ENCODE data around the gene TEDC1. TPM values are rescaled to one million over a fixed set of nuclear protein-coding genes. Genes with fewer than 3 reads are reported as not detected.
A peak's percentile ranks its signal among the peaks of the same experiment; 100 is the strongest.

TEDC1 gene
- total RNA-seq, 1 donor from 2014 or later, result 43.3 TPM

DNA sequence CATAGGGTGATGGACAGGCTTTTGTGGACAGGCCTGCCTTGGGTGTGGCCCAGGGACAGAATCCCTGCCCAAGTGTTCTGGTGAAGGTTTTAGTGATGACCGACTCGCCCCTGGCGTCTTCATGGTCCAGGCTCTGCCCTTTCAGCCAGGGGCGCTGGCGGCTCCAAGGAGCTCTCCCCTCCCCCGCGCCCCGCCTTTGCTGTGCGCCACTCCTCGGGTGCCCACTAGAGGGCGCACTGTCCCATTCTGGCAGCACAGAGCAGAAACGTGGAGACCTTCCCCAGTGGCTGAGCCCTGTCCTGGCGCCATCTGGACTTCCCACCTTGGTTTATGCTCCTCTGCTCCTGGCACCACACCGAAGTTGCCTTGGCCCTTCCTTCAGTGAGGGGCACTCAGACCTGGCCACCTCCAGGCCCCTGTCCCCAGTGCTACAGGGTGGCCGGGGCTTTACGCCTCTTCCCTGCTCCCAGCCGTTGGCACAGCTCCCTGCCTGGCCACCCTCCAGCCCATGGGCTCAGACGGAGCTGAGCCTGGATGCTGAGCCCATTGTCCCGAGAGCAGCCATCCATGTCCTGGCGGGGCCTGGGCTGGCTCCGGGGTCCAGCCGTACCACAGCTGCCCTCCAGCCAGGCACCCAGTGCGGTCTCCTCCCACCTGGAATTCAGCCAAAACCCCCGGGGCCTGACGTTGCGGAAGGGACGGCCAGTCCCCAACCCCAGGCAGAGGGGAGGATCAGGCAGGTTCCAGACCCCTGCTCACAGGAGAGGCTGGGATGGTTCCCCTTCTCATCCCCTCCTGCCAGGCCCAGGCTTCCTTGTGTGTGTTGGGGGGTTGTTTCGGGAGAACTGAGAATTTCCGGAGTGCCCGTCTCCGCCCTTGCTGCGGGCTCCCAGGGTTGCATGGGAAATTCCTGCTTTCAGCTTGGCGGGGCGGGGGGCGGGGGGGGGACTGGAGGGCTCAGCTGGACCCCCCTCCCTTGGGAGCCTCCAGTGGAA lies 9.9 kb upstream of the TEDC1 start:
- peak; percentile 97 for DNase-seq
- intact Hi-C loops (cut with micrococcal nuclease), result loop anchor here (2.0 kb wide), 1 partner anchor 110 kb away; no protein-coding TSS in a partner anchor
- H3K36me3 Mint-ChIP-seq (ENCODE audit: low read depth), result peaks cover 5% of the 10 kb centered on the region
- H3K27me3 Mint-ChIP-seq, result peaks cover 22% of the 10 kb centered on the region
- H3K4me3 Mint-ChIP-seq, result peak overlapping the region; percentile 78
- peaks cover 4% of the 10 kb centered on the region for H3K9me3 Mint-ChIP-seq
- H3K27ac Mint-ChIP-seq, result peak overlapping the region; percentile 99
- H3K4me1 Mint-ChIP-seq, result peaks cover 37% of the 10 kb centered on the region

GRCh38 chr14:105481886-105482457 lies 9.1 kb upstream of the TEDC1 start:
- DNase-seq, result peak; percentile 98
- peak overlapping the region; percentile 80 for H3K4me3 Mint-ChIP-seq
- peaks cover 5% of the 10 kb centered on the region for H3K36me3 Mint-ChIP-seq (ENCODE audit: low read depth)
- intact Hi-C loops (cut with micrococcal nuclease), result loop anchor here (1.0 to 2.0 kb wide), 3 partner anchors 8 to 111 kb away; no protein-coding TSS in a partner anchor
- H3K4me1 Mint-ChIP-seq, result peaks cover 37% of the 10 kb centered on the region
- peaks cover 4% of the 10 kb centered on the region for H3K9me3 Mint-ChIP-seq
- H3K27ac Mint-ChIP-seq, result peak overlapping the region; percentile 99
- peaks cover 18% of the 10 kb centered on the region for H3K27me3 Mint-ChIP-seq

DNA sequence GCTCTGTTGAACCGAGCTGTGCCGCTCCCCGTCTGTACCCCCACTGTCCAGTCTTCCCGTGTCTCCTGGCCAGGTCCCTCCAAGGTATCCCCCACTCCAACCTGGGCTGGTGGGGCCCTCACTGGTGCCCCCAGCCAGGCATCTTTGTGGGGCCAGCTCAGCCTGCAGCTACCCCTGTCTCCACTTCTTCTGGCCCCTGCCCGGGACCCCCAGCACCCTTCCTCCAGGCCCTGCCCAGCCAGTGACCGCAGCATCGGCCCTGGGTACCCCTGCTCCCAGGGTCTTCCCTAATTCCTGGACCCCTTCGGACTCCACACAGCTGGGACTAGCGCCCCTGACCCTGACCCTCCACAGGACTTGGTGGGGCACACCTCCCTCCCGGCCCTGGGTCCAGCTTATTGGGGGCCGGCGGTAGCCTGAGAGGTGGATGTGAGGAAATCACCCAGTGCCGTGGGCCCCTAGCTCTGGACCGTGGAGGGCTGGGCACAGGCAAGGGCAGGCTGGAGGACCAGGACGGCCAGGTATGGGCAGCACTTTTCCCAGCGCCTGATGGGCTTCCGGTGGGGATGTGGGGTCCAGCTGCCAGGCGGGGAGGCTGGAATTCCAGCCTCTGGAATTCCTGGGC lies 8.4 kb upstream of the TEDC1 start:
- DNase-seq, result no peak
- H3K27me3 Mint-ChIP-seq, result peaks cover 12% of the 10 kb centered on the region
- H3K4me3 Mint-ChIP-seq, result peak overlapping the region; percentile 80
- H3K9me3 Mint-ChIP-seq, result no peaks in the 10 kb centered on the region
- intact Hi-C loops (cut with micrococcal nuclease), result loop anchor here (1.0 to 2.0 kb wide), 2 partner anchors 8 to 72 kb away; no protein-coding TSS in a partner anchor
- peaks cover 32% of the 10 kb centered on the region for H3K4me1 Mint-ChIP-seq
- H3K27ac Mint-ChIP-seq, result peak overlapping the region; percentile 99
- H3K36me3 Mint-ChIP-seq (ENCODE audit: low read depth), result peaks cover 3% of the 10 kb centered on the region

GRCh38 chr14:105483300-105484068 lies 7.6 kb upstream of the TEDC1 start:
- Mint-ChIP-seq H3K27me3 (peaks cover 11% of the 10 kb centered on the region), H3K4me1 (peaks cover 36% of the 10 kb centered on the region), H3K4me3 (no peak overlapping the region), H3K36me3 (ENCODE audit: low read depth) (peaks cover 3% of the 10 kb centered on the region), H3K27ac (peak overlapping the region; percentile 99), H3K9me3 (no peaks in the 10 kb centered on the region)
- intact Hi-C loops (cut with micrococcal nuclease), result loop anchor here (2.0 kb wide), 1 partner anchor 73 kb away; no protein-coding TSS in a partner anchor
- no peak for DNase-seq

DNA sequence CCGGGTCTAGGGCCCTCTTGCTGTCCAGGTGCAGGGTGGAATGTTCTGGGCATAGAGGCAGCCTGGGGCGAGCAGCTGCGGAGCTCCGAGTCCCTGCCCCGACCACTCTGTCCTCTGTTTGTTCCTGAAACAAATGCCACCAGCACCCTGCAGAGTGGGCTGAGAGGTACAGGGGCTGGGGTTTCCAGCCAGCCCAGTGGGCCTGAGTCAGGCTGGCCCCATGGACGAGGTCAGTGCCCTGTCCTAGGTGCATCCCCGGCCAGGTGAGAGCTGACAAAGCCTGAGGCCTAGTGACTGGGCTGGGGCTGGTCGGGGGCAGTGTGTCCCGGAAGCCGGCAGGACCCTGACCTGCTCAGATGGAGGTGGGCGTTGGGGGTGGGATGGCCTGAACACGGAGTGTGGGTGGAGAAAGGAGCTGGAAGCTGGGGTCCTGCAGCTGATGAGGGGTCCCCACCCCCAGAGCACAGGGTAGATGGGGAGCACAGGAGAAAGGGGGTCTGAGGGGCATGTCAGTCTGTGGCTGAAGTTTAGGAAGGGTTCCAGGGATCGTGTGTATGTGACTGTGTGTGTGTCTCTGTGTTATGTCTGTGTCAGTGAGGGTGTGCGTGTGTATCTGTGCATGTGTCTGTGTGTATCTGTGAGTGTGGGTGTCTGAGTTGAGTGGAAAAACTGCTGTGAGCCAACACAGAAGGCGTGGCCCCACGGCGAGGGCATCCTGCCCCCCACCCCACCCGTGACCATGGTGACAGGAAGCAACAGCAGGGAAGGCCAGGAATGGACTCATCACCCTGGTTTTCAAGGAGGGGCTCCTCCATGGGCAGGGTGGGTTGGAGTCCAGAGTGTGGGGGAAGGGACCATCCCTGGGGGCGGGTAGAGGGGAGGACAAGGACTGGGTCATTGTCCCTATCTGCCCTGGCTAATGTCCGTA lies 6.7 kb upstream of the TEDC1 start:
- H3K4me3 Mint-ChIP-seq, result peak overlapping the region; percentile 0
- H3K36me3 Mint-ChIP-seq (ENCODE audit: low read depth), result peaks cover 3% of the 10 kb centered on the region
- intact Hi-C loops (cut with micrococcal nuclease), result no loop called here
- peak overlapping the region; percentile 76 for H3K27ac Mint-ChIP-seq
- no peaks in the 10 kb centered on the region for H3K9me3 Mint-ChIP-seq
- peaks cover 11% of the 10 kb centered on the region for H3K27me3 Mint-ChIP-seq
- DNase-seq, result peak; percentile 88
- peaks cover 40% of the 10 kb centered on the region for H3K4me1 Mint-ChIP-seq

GRCh38 chr14:105484997-105485393 lies 6.1 kb upstream of the TEDC1 start:
- H3K36me3 Mint-ChIP-seq (ENCODE audit: low read depth), result no peaks in the 10 kb centered on the region
- H3K27me3 Mint-ChIP-seq, result peaks cover 7% of the 10 kb centered on the region
- peak overlapping the region; percentile 76 for H3K27ac Mint-ChIP-seq
- intact Hi-C loops (cut with micrococcal nuclease), result no loop called here
- H3K9me3 Mint-ChIP-seq, result no peaks in the 10 kb centered on the region
- DNase-seq, result no peak
- H3K4me1 Mint-ChIP-seq, result peaks cover 43% of the 10 kb centered on the region
- H3K4me3 Mint-ChIP-seq, result no peak overlapping the region

- Mint-ChIP-seq H3K9me3 (no peaks in the 10 kb centered on the region), H3K4me3 (no peak overlapping the region), H3K27me3 (peaks cover 3% of the 10 kb centered on the region), H3K4me1 (peaks cover 42% of the 10 kb centered on the region), H3K27ac (peak overlapping the region; percentile 76), H3K36me3 (ENCODE audit: low read depth) (peaks cover under 1% of the 10 kb centered on the region)
- intact Hi-C loops (cut with micrococcal nuclease), result no loop called here
- peak; percentile 82 for DNase-seq
These were observed 5.3 kb upstream of the TEDC1 start for GRCh38 chr14:105485739-105486162.

DNA sequence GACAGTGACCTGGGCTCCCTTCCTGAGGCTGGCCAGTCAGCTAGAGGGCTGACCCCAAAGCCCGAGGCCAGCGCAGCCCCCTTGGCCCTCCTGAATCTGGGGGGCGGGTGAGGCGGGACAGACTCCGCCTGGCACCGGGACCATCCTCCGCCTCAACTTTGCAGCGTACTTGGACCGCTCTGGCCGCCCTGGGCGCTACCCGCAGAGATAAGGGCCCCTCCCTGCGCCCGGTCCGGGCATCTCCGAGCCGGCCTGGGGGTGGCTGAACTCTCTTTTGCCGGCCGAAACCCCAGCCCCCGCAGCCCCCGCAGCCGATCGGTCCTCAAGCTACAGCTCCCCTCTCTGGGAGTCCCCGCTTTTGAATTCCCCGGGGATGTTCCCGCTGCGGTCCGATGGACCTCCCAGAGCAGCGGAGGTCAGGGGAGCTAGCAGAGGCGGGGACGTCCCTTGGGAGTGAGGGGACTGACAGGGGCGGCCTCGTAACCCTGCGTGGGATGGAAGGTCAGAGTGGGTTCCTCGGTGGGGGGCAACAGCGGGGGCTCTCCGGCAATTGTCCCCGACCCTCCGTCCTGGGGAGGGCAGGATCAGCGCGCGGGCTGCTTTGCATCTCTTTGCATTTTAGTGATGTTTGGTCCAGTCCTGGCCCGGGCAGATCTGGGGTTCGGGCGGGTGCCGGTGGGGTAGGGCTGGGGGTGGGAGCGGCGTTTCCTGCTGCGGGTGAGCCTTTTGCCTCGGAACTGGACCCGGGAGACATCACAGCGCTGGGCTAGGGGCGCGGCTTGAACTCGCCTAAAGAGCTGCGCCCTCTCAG lies 4.7 kb upstream of the TEDC1 start, which contains the start of gene CRIP1:
Gene CRIP1 (plus strand): TSS at position 724 of the 811 bp plus-strand sequence. CDS start 374 bp downstream, outside the sequence.
- H3K9me3 Mint-ChIP-seq, result no peaks in the 10 kb centered on the region
- DNase-seq, result no peak
- peaks cover 2% of the 10 kb centered on the region for H3K27me3 Mint-ChIP-seq
- intact Hi-C loops (cut with micrococcal nuclease), result no loop called here
- peak within 1 kb of the TSS; percentile 89 for H3K4me3 Mint-ChIP-seq
- peaks cover 36% of the 10 kb centered on the region for H3K4me1 Mint-ChIP-seq
- peak within 1 kb of the TSS; percentile 87 for H3K27ac Mint-ChIP-seq
- H3K36me3 Mint-ChIP-seq (ENCODE audit: low read depth), result peaks cover 3% of the 10 kb centered on the region

- Mint-ChIP-seq H3K4me3 (peak overlapping the region; percentile 89), H3K36me3 (ENCODE audit: low read depth) (peaks cover 3% of the 10 kb centered on the region), H3K27ac (no peak overlapping the region), H3K9me3 (no peaks in the 10 kb centered on the region), H3K4me1 (peaks cover 34% of the 10 kb centered on the region), H3K27me3 (peaks cover 2% of the 10 kb centered on the region)
- intact Hi-C loops (cut with micrococcal nuclease), result no loop called here
- DNase-seq, result peak; percentile 88
These were observed 4.0 kb upstream of the TEDC1 start for GRCh38 chr14:105486974-105487448.

DNA sequence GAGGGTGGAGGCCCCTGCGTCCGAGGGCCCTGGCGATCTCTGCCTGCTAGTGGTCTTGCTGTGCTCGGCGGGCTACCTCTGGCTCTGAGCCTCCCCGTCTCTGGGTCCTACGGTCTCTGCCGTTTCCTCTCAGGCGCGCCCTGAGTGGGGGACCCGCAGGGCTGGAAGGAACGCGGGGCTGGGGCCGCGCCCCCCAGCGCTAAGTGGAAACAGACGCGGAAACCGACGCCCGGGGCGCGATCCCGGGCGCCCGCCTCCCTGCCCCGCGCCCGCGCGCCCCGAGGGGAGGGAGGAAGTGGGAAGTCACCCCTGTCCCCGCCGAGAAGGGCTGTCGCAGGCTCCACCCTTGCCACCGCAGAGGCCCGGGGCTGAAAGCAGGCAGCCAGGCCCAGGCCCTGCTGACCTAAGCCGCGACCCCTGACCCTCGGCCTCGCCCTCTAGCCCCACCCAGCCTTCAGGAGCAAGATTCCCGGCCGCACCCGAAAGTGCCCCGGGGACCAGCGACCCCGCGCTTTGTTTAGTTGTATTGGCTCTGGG lies 3.5 kb upstream of the TEDC1 start:
- Mint-ChIP-seq H3K27me3 (peaks cover 2% of the 10 kb centered on the region), H3K36me3 (ENCODE audit: low read depth) (peaks cover 3% of the 10 kb centered on the region), H3K4me3 (peak overlapping the region; percentile 89), H3K9me3 (no peaks in the 10 kb centered on the region), H3K4me1 (peaks cover 29% of the 10 kb centered on the region), H3K27ac (peak overlapping the region; percentile 87)
- intact Hi-C loops (cut with micrococcal nuclease), result no loop called here
- peak; percentile 94 for DNase-seq

DNA sequence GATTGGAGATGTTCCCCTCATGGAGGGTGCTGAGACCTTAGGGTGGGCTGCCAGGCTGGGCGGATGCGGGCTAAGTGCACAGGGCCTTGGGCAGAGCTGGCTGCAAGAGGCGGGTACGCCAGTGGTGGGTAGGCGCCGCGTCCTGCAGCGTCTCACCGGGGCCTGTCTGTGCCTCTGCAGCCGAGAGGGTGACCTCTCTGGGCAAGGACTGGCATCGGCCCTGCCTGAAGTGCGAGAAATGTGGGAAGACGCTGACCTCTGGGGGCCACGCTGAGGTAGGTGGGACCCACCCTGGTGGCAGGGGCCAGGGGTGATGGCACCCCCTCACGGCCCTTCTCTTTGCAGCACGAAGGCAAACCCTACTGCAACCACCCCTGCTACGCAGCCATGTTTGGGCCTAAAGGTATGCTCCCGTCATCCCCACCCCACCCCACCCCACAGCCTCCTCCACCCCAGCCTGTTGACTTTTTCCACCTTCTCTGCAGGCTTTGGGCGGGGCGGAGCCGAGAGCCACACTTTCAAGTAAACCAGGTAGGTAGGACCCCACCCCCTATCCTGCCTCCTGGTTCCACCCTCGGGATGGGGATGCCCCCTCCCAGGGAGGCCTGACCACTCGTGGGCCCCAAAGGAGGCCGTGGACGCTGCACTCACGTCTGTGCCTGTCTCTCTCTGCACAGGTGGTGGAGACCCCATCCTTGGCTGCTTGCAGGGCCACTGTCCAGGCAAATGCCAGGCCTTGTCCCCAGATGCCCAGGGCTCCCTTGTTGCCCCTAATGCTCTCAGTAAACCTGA lies 2.9 kb upstream of the TEDC1 start:
- Mint-ChIP-seq H3K27me3 (peaks cover 2% of the 10 kb centered on the region), H3K27ac (peak overlapping the region; percentile 87), H3K9me3 (no peaks in the 10 kb centered on the region), H3K4me3 (peak overlapping the region; percentile 89), H3K36me3 (ENCODE audit: low read depth) (peaks cover 3% of the 10 kb centered on the region), H3K4me1 (peaks cover 27% of the 10 kb centered on the region)
- no peak for DNase-seq
- intact Hi-C loops (cut with micrococcal nuclease), result no loop called here

Measured in activated CD4-positive, alpha-beta T cell treated with anti-CD3 and anti-CD28 coated beads, Interleukin-2, amount 10 ng/mL, durations not matched to agents 24 days and 14 days (primary cell).